ENCODE results near the gene LCK. TPM values are rescaled to one million over a fixed set of nuclear protein-coding genes. Genes with fewer than 3 reads are reported as not detected.

LCK gene
- total RNA-seq, 2 donors from 2014 or later = 3.7 to 24.7 TPM

- intact Hi-C loops (cut with DNase I) = no loop called here
- H3K4me1 ChIP-seq = peaks cover 12% of the 10 kb centered on the region
- peak; percentile 83 for DNase-seq
- H3K27ac ChIP-seq = peak overlapping the region; percentile 74
- peak overlapping the region; percentile 49 to 67 for H3K9ac ChIP-seq (ENCODE audit: low read depth in 2 of 2, low read length in 2 of 2)
- no peaks in the 10 kb centered on the region for H3K36me3 ChIP-seq
- no peaks in the 10 kb centered on the region for H3K9me3 ChIP-seq
- TF ChIP-seq CTCF (IDR thresholded peaks at IDR 0.05) = peak; percentile 72
- no peak overlapping the region for H3K4me3 ChIP-seq
- no peaks in the 10 kb centered on the region for H3K27me3 ChIP-seq
Measured at GRCh38 chr1:32215629-32216480, 35.2 kb upstream of the LCK start.

GRCh38 chr1:32216566-32216965 lies 34.5 kb upstream of the LCK start:
- Histone ChIP-seq H3K36me3 (no peaks in the 10 kb centered on the region), H3K27ac (peak overlapping the region; percentile 74), H3K4me3 (no peak overlapping the region), H3K9me3 (no peaks in the 10 kb centered on the region), H3K9ac (ENCODE audit: low read depth in 2 of 2, low read length in 2 of 2) (peak overlapping the region in 1 of 2 donors; percentile 67), H3K27me3 (no peaks in the 10 kb centered on the region), H3K4me1 (peaks cover 17% of the 10 kb centered on the region)
- intact Hi-C loops (cut with DNase I) = no loop called here
- DNase-seq = no peak
- TF ChIP-seq CTCF (IDR thresholded peaks at IDR 0.05) = no peak

GRCh38 chr1:32219022-32219421 lies 32.0 kb upstream of the LCK start:
- Histone ChIP-seq H3K27ac (no peak overlapping the region), H3K9ac (ENCODE audit: low read depth in 2 of 2, low read length in 2 of 2) (no peak overlapping the region), H3K4me3 (no peak overlapping the region), H3K36me3 (no peaks in the 10 kb centered on the region), H3K9me3 (no peaks in the 10 kb centered on the region), H3K4me1 (peaks cover 21% of the 10 kb centered on the region), H3K27me3 (no peaks in the 10 kb centered on the region)
- intact Hi-C loops (cut with DNase I) = no loop called here
- DNase-seq = no peak
- no peak for TF ChIP-seq CTCF (IDR thresholded peaks at IDR 0.05)

- intact Hi-C loops (cut with DNase I) = no loop called here
- Histone ChIP-seq H3K27me3 (no peaks in the 10 kb centered on the region), H3K4me3 (peak overlapping the region; percentile 65), H3K9me3 (no peaks in the 10 kb centered on the region), H3K27ac (no peak overlapping the region), H3K36me3 (no peaks in the 10 kb centered on the region), H3K4me1 (peaks cover 12% of the 10 kb centered on the region), H3K9ac (ENCODE audit: low read depth in 2 of 2, low read length in 2 of 2) (peak overlapping the region; percentile 53 to 98)
- no peak for TF ChIP-seq CTCF (IDR thresholded peaks at IDR 0.05)
- DNase-seq = no peak
Measured at GRCh38 chr1:32220746-32221580, 30.1 kb upstream of the LCK start.

- no peak for DNase-seq
- H3K36me3 ChIP-seq = no peaks in the 10 kb centered on the region
- peaks cover 12% of the 10 kb centered on the region for H3K4me1 ChIP-seq
- intact Hi-C loops (cut with DNase I) = no loop called here
- no peaks in the 10 kb centered on the region for H3K27me3 ChIP-seq
- TF ChIP-seq CTCF (IDR thresholded peaks at IDR 0.05) = no peak
- H3K27ac ChIP-seq = peak overlapping the region; percentile 68
- peak overlapping the region; percentile 65 for H3K4me3 ChIP-seq
- no peaks in the 10 kb centered on the region for H3K9me3 ChIP-seq
- peak overlapping the region; percentile 68 to 98 for H3K9ac ChIP-seq (ENCODE audit: low read depth in 2 of 2, low read length in 2 of 2)
Measured at GRCh38 chr1:32221581-32221979, 29.5 kb upstream of the LCK start.

Measured in colonic mucosa (tissue), 4 donors.